ENCODE measurements around the gene EFNA5.
"Not testable (repeated sequence)": the region's sequence is repeated elsewhere in the genome, so short reads cannot be mapped to it uniquely, and the experiment has no call there.

Gene EFNA5

DNA sequence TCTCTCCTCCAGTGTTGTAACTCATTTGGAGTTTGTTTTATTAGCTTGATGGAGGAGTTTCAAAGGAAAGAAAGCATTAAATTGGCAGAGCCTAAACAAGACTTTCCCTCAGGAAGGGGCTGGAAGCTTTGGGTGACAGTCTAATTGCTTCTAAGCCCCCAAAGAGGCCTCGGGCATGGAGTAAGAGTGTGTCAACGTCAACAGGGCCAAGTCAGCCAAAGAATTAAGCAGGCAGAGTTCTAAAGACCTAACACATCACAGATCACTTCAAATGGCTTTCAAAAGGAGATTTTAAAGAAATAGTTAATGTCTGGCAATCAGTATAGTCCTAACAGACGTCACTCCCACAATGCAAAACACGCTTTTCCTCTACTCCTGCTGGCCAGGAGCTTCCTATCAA lies 234.5 kb downstream of the EFNA5 start:
- no peak for DNase-seq (ENCODE audit: low read depth in 2 of 3, low spot score in 1 of 3)

GRCh38 chr5:107435061-107435460 lies 235.7 kb downstream of the EFNA5 start:
- no peak for DNase-seq (ENCODE audit: low read depth in 2 of 3, low spot score in 1 of 3)

DNA sequence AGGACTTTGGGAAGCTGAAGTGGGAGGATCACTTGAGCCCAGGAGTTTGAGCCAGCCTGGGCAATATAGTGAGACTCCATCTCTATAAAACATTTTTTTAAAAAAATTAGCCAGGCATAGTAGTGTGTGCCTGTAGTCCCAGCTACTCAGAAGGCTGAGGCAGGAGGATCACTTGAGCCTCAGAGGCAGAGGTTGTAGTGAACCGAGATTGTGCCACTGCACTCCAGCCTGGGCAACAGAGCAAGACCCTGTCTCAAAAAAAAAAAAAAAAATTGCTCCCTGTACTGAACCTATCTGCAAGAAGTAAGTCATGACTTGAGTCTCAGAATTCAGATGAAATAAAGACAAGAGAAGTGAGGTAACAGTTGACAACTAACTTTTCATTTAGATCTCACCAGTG lies 237.1 kb downstream of the EFNA5 start:
- not testable (repeated sequence) for DNase-seq (ENCODE audit: low read depth in 2 of 3, low spot score in 1 of 3)

DNA sequence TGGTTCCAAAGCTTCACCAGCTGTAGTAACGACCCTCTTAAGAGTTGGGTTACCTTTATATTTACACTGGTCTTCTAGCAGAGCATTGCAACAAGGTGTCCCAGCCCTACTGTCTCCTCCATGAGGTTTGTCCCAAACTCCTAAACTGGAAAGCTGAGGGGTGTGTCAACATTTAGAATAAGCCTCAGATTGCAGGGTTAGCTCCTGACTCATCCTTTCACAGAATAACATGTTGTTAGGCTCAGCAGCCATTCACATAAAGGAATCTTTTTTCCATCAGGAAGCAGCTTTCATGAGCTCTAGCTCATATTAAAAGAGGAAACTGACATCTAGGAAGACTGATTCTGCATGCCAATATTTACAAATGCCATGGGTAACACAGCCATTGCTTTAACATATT lies 238.7 kb downstream of the EFNA5 start:
- DNase-seq (ENCODE audit: low read depth in 2 of 3, low spot score in 1 of 3), result no peak

DNA sequence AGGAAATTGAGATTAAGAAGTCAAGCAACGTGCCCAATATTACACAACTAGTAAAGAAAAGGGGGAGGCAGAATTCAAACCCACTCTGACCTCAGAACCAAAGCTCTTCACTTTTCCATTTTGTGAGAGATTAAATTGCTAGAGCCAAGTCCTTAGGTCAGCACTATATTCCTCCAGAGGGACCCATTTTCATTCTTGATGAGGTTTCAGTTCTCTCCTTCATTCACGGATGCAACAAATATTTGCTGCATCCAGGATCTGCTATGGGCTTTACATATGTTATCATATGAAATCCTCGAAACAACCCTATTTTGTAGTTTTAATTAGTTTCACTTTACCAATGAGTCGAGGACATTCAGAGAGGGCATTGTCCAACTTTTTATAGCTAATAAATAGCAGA lies 239.2 kb downstream of the EFNA5 start:
- DNase-seq (ENCODE audit: low read depth in 2 of 3, low spot score in 1 of 3), result no peak

GRCh38 chr5:107430071-107430625 lies 240.6 kb downstream of the EFNA5 start:
- DNase-seq (ENCODE audit: low read depth in 2 of 3, low spot score in 1 of 3), result no peak

DNA sequence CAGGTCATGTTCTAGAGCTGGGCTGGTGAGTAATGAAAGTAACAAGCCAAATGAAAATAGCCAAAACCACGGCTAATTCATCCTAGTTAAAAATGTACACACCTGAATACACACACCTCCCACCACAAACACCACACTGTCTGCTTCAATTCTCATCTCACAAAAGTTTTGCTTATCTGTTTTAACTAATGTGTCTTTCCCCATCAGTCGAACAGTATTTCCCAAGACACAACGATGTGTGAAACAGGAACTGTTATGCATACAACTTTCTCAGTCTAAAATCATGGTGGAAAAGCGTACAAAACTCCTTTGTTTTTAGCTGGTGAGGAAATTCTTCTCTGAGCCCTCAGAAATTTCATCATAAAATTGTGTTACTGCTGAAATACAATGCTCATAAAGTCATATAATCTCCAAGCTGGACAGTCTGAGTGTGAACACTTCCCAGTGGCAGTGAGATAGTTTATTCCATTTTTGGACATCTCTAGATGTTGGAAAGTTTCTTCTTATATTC lies 242.4 kb downstream of the EFNA5 start:
- DNase-seq (ENCODE audit: low read depth in 2 of 3, low spot score in 1 of 3), result no peak

- DNase-seq (ENCODE audit: low read depth in 2 of 3, low spot score in 1 of 3), result no peak
These were observed 243.9 kb downstream of the EFNA5 start for GRCh38 chr5:107426872-107427271.

GRCh38 chr5:107426209-107426608 lies 244.5 kb downstream of the EFNA5 start:
- no peak for DNase-seq (ENCODE audit: low read depth in 2 of 3, low spot score in 1 of 3)

DNA sequence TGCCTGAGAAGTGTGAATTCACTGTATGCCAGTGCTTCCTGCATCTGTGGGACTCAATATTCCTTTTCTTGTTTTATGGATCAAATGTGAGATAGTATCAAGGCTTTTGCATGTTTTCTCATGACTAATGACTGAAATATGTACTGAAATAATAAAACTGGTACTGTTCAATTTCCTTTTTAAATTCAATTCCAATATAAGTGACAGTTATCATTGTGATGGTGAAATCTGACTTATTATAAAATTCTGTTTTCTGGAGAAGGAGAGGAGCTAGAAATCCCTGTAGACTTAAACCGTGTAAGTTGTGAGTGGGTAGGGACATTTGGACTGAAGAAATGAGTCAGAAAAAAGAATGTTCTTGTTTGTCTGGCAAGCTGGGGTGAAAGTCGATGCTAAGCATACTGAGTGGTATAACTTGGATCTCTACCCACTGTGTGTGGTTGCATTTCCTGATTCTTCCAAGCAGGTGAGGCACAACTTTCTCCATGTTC lies 245.2 kb downstream of the EFNA5 start:
- DNase-seq (ENCODE audit: low read depth in 2 of 3, low spot score in 1 of 3), result no peak

GRCh38 chr5:107424491-107424890 lies 246.2 kb downstream of the EFNA5 start:
- DNase-seq (ENCODE audit: low read depth in 2 of 3, low spot score in 1 of 3), result no peak

DNA sequence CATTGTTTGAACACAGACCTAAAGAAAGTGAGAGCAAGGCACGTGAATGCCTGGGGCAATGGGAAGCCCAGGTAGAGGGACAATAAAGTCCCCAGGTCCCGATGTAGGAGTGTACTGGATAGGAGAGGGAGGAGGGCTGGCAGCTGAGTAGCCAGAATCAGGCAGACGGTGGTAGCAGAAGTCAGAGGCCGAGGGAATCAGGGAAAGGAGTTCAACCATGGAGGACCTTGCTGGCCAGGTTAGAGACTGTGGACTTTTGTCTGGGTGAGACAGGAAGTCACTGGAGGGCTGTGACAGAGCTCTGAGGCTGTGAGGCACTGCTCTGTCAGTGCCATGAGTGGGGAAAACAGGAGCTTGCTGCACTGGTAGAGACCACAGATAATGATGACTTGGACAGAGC lies 248.2 kb downstream of the EFNA5 start:
- DNase-seq (ENCODE audit: low read depth in 2 of 3, low spot score in 1 of 3), result no peak

- no peak for DNase-seq (ENCODE audit: low read depth in 2 of 3, low spot score in 1 of 3)
These were observed 251.2 kb downstream of the EFNA5 start for GRCh38 chr5:107419498-107419897.

GRCh38 chr5:107418902-107419301 lies 251.8 kb downstream of the EFNA5 start:
- no peak for DNase-seq (ENCODE audit: low read depth in 2 of 3, low spot score in 1 of 3)

DNA sequence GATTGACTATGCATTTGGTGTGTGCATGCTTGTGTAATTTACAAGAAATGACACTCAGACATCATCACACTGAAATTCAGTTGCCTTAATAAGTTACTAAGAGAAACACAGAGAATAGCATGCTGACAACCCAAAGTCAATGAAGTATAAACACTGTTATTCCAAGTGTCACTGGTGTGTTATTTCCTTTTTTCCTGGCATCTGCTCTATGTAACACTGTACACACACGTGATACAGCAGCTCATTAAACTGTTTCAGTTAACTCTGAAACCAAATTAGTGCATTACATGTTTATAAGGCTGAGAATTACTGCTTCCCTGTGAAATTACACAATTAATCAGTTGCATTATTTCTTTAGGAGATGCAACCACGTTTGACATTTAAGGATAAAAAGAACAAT lies 252.7 kb downstream of the EFNA5 start:
- DNase-seq (ENCODE audit: low read depth in 2 of 3, low spot score in 1 of 3), result no peak

GRCh38 chr5:107415762-107416161 lies 255.0 kb downstream of the EFNA5 start:
- DNase-seq (ENCODE audit: low read depth in 2 of 3, low spot score in 1 of 3), result no peak

GRCh38 chr5:107414802-107415201 lies 255.9 kb downstream of the EFNA5 start:
- DNase-seq (ENCODE audit: low read depth in 2 of 3, low spot score in 1 of 3), result no peak

DNA sequence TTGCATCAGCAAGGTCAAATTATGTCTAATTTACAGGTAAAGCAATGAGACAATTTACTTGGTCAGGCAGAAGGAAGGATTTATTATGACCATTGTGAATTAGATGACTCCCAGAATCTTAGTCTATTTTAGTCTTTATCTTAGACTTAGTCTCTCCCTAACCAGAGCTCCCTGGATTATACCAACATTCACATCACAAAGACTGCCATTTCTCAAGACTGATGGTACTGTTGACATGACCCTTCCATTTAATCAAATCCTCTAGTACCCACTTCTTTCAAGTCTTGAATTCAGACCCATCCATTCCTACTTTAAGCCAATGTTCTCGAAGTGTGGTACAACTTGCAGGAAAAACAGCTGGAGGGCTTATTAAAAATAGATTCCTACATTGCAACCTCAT lies 257.0 kb downstream of the EFNA5 start:
- no peak for DNase-seq (ENCODE audit: low read depth in 2 of 3, low spot score in 1 of 3)

DNA sequence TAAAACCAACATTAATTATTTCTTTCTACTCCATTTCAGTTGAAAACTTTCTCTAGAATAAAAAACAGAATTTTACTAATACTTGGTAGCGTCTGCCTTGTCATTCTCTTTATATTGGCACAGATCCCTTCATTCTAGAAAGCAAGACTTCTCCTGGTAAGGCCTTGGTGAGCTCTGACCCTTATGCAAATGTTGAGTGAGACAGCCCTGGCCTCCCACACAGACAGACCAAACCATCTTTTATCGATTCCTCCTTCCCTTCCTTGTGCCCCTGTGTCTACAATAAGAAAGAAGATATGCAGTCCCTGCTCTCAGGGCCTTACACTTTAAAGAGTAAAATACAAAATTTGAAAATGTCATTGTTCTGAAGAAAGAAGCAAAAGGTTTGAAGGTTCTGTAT lies 262.2 kb downstream of the EFNA5 start:
- no peak for DNase-seq (ENCODE audit: low read depth in 2 of 3, low spot score in 1 of 3)

DNA sequence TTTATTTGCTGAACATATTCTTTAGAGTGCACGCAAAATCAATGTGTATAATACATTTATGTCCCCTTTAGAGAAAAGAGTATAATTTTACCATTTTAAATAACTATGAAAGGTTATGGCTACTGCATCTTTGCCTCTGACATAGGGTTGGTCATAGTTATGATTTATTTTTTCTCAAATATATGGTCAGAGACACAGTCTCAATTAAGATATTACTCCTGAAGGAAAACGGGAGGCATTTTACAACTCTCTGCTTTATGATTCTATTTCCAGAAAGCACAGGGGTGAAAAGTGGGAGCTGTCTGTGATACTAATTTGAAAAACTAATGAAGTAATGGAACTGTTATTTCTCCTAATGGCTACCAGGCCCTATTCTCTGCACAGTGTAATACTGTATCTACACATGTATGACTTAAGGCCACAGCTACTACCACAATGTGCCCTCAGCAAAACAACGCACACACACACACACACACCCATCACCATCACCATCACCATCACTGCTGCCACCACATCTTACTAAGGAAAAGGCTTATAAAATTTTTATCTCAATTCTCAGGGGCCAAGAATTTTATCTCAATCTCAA lies 262.9 kb downstream of the EFNA5 start:
- DNase-seq (ENCODE audit: low read depth in 2 of 3, low spot score in 1 of 3), result no peak

GRCh38 chr5:107404595-107405374 lies 266.0 kb downstream of the EFNA5 start:
- no peak for DNase-seq (ENCODE audit: low read depth in 2 of 3, low spot score in 1 of 3)

DNA sequence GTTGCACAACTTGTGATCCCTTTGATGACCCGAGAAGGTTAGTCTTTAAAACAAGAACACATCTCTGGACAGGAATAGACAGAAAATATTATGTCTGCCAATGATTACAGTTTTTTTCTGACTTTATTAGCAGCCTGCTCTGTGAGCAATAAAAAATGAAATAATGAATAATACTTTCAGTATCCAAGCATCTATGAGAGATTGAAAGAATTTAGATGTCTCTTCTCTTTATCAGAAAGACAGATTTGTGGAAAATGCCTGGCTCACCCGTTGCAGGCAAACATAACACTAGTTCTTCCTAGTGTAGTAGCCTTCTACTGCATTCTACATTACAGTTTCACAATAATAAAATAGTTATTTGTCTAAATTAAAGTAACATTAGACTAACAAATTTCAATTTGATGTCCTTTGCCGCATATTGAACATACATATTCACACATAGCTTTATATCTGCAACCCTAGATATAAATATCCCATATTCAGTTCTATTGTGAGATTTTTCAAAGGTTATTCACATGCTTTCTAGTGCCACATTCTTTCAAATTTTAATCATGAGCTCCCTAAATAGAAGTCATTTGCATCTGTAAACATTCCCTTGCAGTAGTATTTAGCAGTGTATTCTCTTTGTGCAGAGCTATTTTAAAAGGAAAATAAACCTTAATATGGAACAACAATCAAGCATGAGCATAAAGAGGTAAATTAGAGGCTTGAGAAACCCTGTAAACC lies 267.3 kb downstream of the EFNA5 start:
- DNase-seq (ENCODE audit: low read depth in 2 of 3, low spot score in 1 of 3), result no peak
